HepG2 (cell line): ENCODE measurements around the gene TBC1D10A. TPM values are rescaled to one million over a fixed set of nuclear protein-coding genes. Genes with fewer than 3 reads are reported as not detected.

Experiments used
- ATAC-seq: fragments of 200-7000 bp; cut with Tn5 transposase; 3 replicates; pipeline ENCODE4 v1.9.1; 2020; ENCODE audit warnings: mild to moderate bottlenecking, moderate library complexity
- BruUV-seq: library from RNA; stranded (reverse); fragments of 400-500 nt; replicated peaks from 2 replicates; lab custom pipeline; 2021; lab: Mats Ljungman, UMichigan
- CTCF ChIA-PET: fragments of 300-600 bp; formaldehyde crosslinking; extraction: SDS; loops from one replicate; lab custom pipeline; 2021; ENCODE audit warnings: low total read pairs, inconsistent platforms, low intra/inter-chr PET ratio; lab: Yijun Ruan, JAX
- POLR2A ChIA-PET: fragments of 350-600 bp; sonication (Branson Sonifier 250); formaldehyde crosslinking; loops from one replicate; lab custom pipeline; 2020; ENCODE audit warnings: antibody characterized with exemption, inconsistent platforms; lab: Yijun Ruan, JAX
- DNase-seq: peaks from one replicate; pipeline ENCODE4 v3.0.0-alpha.2; 2015; ENCODE audit warnings: low spot score
- FAIRE-seq: peaks from 3 replicates; lab custom pipeline; 2011; peaks lifted over from hg19 to GRCh38; lab: Jason Lieb, UNC
- H2AFZ ChIP-seq: one replicate; pipeline ENCODE4 v1.6.1; 2011; ENCODE audit warnings: low read length, inconsistent platforms
- H3K27ac ChIP-seq: fragments of 300-600 bp; 3 replicates; pipeline ENCODE4 v1.8.0; 2011; ENCODE audit warnings: mixed run types, mild to moderate bottlenecking, mixed read lengths, low read length, inconsistent platforms; ENCODE audit not compliant: insufficient read depth; ENCODE audit errors: extremely low read length
- H3K27me3 ChIP-seq, 2 experiments: fragments of 200-600 bp in 1 of 2; 2 replicates in 1 of 2; 3 replicates in 1 of 2; pipeline versions ENCODE4 v1.6.0 to v1.8.0; 2011; ENCODE audit warnings: low read length in 2 of 2, mild to moderate bottlenecking in 2 of 2, moderate library complexity in 2 of 2, inconsistent platforms in 1 of 2; ENCODE audit not compliant: insufficient read depth in 2 of 2, control insufficient read depth in 1 of 2
- H3K36me3 ChIP-seq, 2 experiments: fragments of 200-600 bp in 1 of 2; replicated peaks in 1 of 2; 2 replicates in 1 of 2; 3 replicates in 1 of 2; pipeline versions ENCODE4 v1.5.1 to v1.8.0; 2011; ENCODE audit warnings: low read length in 2 of 2, inconsistent platforms in 1 of 2; ENCODE audit not compliant: insufficient read depth in 2 of 2, control insufficient read depth in 1 of 2
- H3K4me1 ChIP-seq: 2 replicates; pipeline ENCODE4 v1.5.1; 2012; ENCODE audit warnings: low read length, inconsistent platforms; ENCODE audit not compliant: insufficient read depth
- H3K4me2 ChIP-seq: 2 replicates; pipeline ENCODE4 v1.6.0; 2011; ENCODE audit warnings: low read depth, low read length, inconsistent platforms
- H3K4me3 ChIP-seq, 3 experiments: fragments of 200-600 bp in 1 of 3; sonication (generic), shearing (Covaris generic) in 1 of 3; replicated peaks in 1 of 3; 2 replicates each; pipeline ENCODE4 v1.5.1; 2011 to 2016; ENCODE audit warnings: low read length in 3 of 3, inconsistent platforms in 2 of 3, low read depth in 2 of 3, mild to moderate bottlenecking in 2 of 3, control low read depth in 1 of 3, mixed read lengths in 1 of 3; ENCODE audit not compliant: insufficient read depth in 1 of 3
- H3K79me2 ChIP-seq: one replicate; pipeline ENCODE4 v1.6.1; 2011; ENCODE audit warnings: low read length, inconsistent platforms; ENCODE audit not compliant: insufficient read depth
- H3K9ac ChIP-seq: 2 replicates; pipeline ENCODE4 v1.6.0; 2011; ENCODE audit warnings: mild to moderate bottlenecking, low read depth, low read length, inconsistent platforms; ENCODE audit not compliant: insufficient read depth
- H3K9me3 ChIP-seq: 2 replicates; pipeline ENCODE4 v1.5.1; 2012; ENCODE audit warnings: mild to moderate bottlenecking, low read length
- H4K20me1 ChIP-seq: 2 replicates; pipeline ENCODE4 v1.6.0; 2011; ENCODE audit warnings: inconsistent platforms, mild to moderate bottlenecking, low read length, moderate library complexity; ENCODE audit not compliant: insufficient read depth
- ELK4 ChIP-seq: sonication (generic); formaldehyde crosslinking; IDR thresholded peaks from 2 replicates; pipeline ENCODE4 v1.9.0; 2021; ENCODE audit warnings: missing genetic modification reagents, borderline replicate concordance
- SP5 ChIP-seq: IDR thresholded peaks from 2 replicates; pipeline ENCODE4 v1.6.1; 2016; ENCODE audit warnings: low read depth, borderline replicate concordance
- UBTF ChIP-seq: sonication (generic); formaldehyde crosslinking; IDR thresholded peaks from 2 replicates; pipeline ENCODE4 v1.4.0; 2020; ENCODE audit warnings: mild to moderate bottlenecking, missing genetic modification reagents
- WGBS: methylation state at CpG from one replicate; pipeline ENCODE4 v1.1.6; 2017; ENCODE audit warnings: low lambda C conversion rate; 5-methylcytosine and 5-hydroxymethylcytosine counted together
- in situ Hi-C: cut with HindIII; loops from 2 replicates; pipeline ENCODE4 v1.10.0; 2017; ENCODE audit warnings: low pct_unique_long_range_greater_than_20kb; ENCODE audit not compliant: extremely low pct_ligation_motif_present
- intact Hi-C: fragments of 100-400 bp; cut with micrococcal nuclease; formaldehyde crosslinking; loops from one replicate; pipeline ENCODE4 v1.10.0; 2022; ENCODE audit not compliant: unreplicated experiment
- polyA plus RNA-seq, 8 experiments: library from polyadenylated mRNA; depleted of rRNA in 3 of 8; stranded (reverse) in 7 of 8; unstranded in 1 of 8; fragments of >200 nt; fragmentation: Illumina TruSeq in 4 of 8; extraction: Trizol in 4 of 8; gene quantifications; 2 replicates each; pipeline versions ENCODE4 v1.2.1 to v1.2.3, GENCODE V29; 2011 to 2016; ENCODE audit warnings: low read depth in 4 of 8, missing spikeins in 1 of 8, mixed read lengths in 1 of 8; ENCODE audit not compliant: insufficient read depth in 1 of 8
- total RNA-seq, 5 experiments: library from RNA; depleted of rRNA; stranded (reverse); fragments of >200 nt; fragmentation: Illumina TruSeq; extraction: Trizol; gene quantifications; 2 replicates each; pipeline ENCODE4 v1.2.3, GENCODE V29; 2016; ENCODE audit warnings: low read depth in 1 of 5

The TBC1D10A gene
- total and polyA plus RNA-seq, 2 of the 13 experiments (the other 11 are each of a cell fraction or from before 2014, with no cell fraction given): 4.2 to 4.9 TPM

GRCh38 chr22:30247561-30247960, 79.2 kb downstream of the TBC1D10A start:
- H3K27ac ChIP-seq: peak overlapping the region; percentile 1

More at GRCh38 chr22:30247561-30247960, 79.2 kb downstream of the TBC1D10A start:
- Histone ChIP-seq H3K4me1 (peaks cover 63% of the 10 kb centered on the region), H3K4me3 (peak overlapping the region in 2 of 3 experiments; percentile 56 to 67; a peak in 5 of 6 replicates), H4K20me1 (no peaks in the 10 kb centered on the region), H3K9ac (0 out of 2 replicates have a peak overlapping the region, but pooled peaks have one; percentile 44), H3K36me3 (no peaks in the 10 kb centered on the region), H3K4me2 (peak overlapping the region; percentile 74), H3K27me3 (no peaks in the 10 kb centered on the region), H3K79me2 (no peaks in the 10 kb centered on the region), H3K9me3 (no peaks in the 10 kb centered on the region), H2AFZ (no peak overlapping the region)
- in situ Hi-C loops: no loop called here
- BruUV-seq: no TSS peak
- 0 out of 2 replicates have a peak, but pooled peaks have one; percentile 2 for TF ChIP-seq UBTF (CRISPR knock-in tag)
- 0 out of 2 replicates have a peak, but pooled peaks have one; percentile 8 for TF ChIP-seq SP5
- TF ChIP-seq ELK4 (CRISPR knock-in tag): no peak
- ChIA-PET CTCF (no interaction called here), POLR2A (interaction anchor here (1.1 kb wide), 1 partner anchor 13 kb away, joined by 3 read pairs; no protein-coding TSS in a partner anchor)
- DNase-seq (no peak), FAIRE-seq (no peak), ATAC-seq (no peak)
- intact Hi-C loops: no loop called here
- 65% methylated on average over 9 of the region's 11 CpGs for WGBS
